NCI-H2029 treated with DMSO at 0.1 percent for 48 hours (cell line): ENCODE measurements around the gene RASAL2.
"Not testable (repeated sequence)": the region's sequence is repeated elsewhere in the genome, so short reads cannot be mapped to it uniquely, and the experiment has no call there.

Source experiments
- DNase-seq: peaks from one replicate; lab custom pipeline; 2025; lab: John Stamatoyannopoulos, UW

Gene RASAL2

DNA sequence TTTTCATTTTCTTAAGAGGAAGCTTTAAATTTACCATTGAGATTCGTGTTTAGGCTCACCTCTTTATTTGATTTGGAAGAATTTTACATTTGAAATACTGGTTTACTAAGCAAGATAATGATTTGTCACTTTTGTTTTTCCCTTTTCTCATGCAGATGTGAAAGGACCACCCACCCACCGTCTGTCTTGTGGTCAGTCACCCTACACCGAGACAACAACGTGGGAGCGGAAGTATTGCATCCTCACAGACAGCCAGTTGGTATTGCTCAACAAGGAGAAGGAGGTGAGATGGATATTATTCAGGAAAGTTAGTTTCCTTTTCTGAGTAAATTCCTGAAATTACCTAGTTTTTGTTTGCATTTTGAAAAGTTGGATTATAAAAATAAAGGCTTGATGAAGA lies 189.5 kb downstream of the RASAL2 start:
- DNase-seq: no peak

DNA sequence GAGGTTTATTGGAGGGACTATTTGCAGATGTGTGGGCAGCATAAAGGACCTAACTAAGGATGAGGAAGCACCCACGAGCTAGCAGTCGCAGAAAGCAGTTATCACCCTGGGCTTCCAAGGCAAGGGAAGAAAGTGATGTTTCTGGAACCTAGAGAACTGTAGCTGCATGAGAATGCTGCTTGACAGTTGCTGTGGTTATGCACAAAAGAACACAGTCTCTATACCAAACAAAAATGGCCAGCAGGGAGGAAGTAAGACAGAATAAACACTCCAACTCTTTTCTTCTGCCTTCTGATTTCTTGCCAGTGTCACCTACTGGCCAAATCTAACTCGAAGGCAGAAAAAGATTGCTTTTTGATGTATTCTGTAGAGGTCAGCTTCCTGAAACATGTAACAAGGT lies 190.2 kb downstream of the RASAL2 start:
- no peak for DNase-seq

DNA sequence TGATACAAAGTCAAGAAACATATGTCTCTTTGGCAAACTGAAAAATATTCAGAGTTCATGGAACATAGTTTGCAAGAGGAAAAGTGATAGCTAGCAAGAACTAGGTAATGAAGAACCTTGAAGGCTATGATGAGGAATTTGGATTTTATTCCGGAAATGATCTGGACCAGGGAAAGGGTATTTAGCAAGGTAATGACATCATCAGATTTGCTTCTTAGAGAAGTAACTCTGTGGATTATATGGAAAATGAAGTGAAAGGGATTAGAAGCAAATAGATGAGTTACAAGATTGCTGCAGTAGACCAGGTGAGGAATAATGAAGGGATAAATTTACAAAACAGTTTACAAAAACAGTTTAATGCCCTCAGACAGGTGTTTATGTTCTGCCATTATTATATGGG lies 197.3 kb downstream of the RASAL2 start:
- DNase-seq: no peak

- DNase-seq: no peak
These were observed 200.8 kb downstream of the RASAL2 start for GRCh38 chr1:178294654-178295053.

DNA sequence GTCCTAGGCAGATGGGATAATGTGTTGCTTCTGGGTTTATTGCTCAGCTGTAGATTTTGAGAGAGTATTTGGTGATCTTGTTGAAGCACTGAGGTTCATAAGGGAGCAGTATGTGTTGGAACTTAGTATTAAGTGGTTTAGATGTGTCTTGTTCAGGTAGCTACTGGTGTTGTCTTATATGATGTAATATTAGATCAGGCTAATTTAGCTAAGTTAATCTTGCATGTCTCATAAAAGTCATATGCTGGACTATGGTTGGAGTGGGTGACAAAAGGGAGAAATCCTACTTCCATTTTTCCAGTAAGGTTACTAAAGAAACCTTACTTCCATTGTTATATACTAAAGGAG lies 206.4 kb downstream of the RASAL2 start:
- no peak for DNase-seq

DNA sequence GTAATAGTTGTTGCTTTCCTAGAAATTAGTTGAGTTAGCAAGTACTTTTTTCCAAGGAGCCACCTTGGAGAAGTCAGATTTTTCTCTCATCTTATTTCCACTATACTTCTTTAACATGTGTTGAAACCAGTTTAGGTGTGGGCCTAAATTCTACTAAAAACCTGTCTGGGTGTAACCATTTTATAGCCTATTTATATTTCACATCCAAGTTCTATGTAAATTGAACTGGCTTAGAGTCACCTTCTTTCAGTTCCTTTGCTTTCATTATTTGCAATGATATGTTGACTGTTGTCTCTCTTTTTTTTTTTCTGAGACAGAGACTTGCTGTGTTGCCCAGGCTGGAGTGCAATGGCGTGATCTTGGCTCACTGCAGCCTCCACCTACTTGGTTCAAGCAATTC lies 207.2 kb downstream of the RASAL2 start:
- no peak for DNase-seq

DNA sequence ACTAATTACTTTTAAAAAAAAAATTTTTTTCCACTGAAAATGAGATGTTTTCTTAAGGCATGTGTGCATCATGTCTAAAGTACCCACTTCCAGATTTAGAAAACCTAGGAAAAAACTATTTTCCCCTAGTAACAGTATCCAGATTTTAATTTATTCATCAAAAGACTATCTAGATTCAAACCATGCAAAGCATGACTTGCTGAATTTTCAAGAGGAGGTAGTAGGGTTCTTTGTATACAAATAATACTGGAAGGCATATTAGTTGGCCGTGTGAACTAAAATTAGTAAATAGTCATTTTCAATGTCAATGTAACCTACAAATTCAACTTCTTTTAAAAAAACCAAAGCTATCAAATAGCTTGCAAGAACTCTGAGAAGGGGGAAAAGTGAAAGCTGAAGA lies 213.4 kb downstream of the RASAL2 start:
- no peak for DNase-seq

- no peak for DNase-seq
These were observed 214.5 kb downstream of the RASAL2 start for GRCh38 chr1:178308438-178308837.

- no peak for DNase-seq
These were observed 216.8 kb downstream of the RASAL2 start for GRCh38 chr1:178310685-178311105.

DNA sequence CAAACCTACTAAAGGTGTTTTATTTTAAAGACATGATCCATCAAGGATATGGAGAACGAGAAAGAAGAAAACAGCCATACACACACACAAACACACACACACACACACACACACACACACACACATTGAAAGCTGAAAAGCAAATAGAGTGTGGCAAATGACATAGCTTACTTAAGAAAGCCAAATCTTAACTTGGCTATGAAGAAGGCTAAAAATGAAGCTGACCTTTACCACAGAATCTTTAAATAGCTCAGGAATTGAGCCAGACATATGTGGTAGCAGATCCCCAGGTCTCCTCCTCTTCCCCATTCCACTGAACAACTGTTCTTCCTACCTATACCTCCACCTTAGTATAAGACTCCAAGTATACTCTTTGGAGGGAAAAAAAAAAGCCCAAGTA lies 217.3 kb downstream of the RASAL2 start:
- no peak for DNase-seq

DNA sequence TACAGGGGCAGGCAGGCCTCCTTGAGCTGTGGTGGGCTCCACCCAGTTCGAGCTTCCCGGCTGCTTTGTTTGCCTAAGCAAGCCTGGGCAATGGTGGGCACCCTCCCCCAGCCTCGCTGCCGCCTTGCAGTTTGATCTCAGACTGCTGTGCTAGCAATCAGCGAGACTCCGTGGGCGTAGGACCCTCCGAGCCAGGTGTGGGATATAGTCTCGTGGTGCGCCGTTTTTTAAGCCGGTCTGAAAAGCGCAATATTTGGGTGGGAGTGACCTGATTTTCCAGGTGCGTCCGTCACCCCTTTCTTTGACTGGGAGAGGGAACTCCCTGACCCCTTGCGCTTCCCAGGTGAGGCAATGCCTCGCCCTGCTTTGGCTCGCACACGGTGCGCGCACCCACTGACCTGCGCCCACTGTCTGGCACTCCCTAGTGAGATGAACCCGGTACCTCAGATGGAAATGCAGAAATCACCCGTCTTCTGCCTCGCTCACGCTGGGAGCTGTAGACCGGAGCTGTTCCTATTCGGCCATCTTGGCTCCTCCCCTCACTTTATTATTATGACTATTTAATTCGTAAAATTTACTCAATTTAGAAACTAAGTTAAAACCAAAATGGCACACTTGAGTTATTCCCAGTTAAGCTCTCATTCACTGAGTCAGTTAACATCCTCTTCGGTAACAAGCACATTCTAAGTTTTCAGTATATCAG lies 226.5 kb downstream of the RASAL2 start:
- DNase-seq: not testable (repeated sequence)

DNA sequence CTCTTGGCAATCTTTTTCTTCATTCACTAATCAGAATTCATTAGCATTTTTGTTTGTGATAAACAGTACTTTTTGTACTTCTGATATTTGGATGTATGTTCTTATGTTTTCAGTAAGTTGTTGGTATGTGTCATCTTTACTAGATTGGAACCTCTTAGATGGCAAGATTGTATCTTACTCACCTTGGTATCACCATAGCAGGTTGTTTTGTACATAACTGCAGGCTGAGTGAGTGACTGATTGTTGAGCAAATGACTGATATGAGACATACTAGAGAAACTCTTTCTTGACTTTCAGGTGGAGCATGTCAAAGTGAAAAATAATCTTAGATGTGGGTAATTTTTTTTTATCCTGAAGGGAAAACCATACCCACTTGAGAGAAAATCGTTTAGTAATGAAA lies 229.2 kb downstream of the RASAL2 start:
- DNase-seq: no peak

DNA sequence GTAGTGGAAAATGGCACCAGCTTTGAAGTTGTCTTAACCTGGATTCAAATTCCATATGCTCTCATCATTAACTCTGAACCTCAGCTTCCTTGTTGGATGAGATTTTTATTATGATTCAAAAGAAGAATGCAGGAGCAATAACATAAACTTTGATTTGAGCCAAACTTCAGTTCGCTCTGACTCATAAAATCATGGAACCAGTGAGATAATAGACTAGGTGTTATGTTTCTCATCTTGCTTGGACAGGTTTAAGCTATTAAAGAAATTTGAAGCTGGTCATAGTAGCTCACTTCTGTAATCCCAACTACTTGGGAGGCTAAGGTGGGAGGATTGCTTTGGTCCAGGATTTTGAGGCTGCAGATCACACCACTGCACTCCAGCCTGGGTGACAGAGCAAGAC lies 230.1 kb downstream of the RASAL2 start:
- DNase-seq: no peak

GRCh38 chr1:178328728-178329127 lies 234.8 kb downstream of the RASAL2 start:
- no peak for DNase-seq

GRCh38 chr1:178330153-178330552 lies 236.2 kb downstream of the RASAL2 start:
- no peak for DNase-seq

DNA sequence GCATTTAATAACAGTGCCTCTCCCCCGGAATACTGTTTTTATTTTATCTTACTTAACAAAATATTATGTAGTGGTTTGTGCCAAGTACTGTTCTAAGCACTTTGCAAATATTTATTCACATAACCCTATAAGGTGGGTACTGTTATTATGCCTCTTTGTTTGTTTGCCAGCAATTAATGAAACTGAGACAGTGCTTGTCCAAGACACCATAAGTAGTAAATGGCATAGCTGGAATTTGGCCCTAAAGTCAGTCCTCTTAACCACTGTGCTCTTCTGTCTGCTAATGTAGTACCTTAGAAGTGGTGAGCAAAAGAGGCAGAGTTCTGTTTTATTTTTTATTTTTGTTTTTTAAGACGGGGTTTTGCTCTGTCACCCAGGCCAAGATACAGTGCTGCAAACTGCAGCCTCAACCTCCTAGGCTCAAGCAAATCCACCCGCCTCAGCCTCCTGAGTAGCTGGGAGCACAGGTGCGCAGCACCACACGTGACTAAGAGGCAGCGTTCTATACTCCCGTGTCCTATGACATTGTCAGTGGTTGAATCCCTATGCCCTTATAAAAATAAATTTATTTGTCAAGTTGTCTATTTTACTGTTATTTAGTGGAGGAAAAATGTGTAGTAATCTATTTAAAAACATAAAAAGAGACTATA lies 237.1 kb downstream of the RASAL2 start:
- no peak for DNase-seq

DNA sequence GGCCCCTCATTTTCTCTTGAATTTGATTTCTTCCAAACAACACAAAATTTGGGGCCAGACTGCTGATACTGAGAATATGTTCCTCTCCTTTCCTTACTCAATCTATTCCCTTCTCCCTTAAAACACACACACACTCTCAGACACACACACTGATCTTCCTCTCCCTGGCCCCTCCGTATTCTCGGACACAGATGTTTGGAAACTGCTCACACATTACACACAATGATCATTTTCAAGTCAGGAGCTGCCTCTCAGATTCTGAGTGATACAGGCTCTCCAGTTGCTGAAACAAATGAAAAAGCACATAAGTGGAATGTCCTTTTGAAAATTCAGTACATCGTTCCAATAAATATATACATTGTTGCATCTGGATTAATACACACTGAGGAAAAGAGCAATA lies 241.5 kb downstream of the RASAL2 start:
- DNase-seq: no peak

GRCh38 chr1:178337091-178337706 lies 243.3 kb downstream of the RASAL2 start:
- DNase-seq: no peak

- no peak for DNase-seq
These were observed 245.9 kb downstream of the RASAL2 start for GRCh38 chr1:178339834-178340233.

DNA sequence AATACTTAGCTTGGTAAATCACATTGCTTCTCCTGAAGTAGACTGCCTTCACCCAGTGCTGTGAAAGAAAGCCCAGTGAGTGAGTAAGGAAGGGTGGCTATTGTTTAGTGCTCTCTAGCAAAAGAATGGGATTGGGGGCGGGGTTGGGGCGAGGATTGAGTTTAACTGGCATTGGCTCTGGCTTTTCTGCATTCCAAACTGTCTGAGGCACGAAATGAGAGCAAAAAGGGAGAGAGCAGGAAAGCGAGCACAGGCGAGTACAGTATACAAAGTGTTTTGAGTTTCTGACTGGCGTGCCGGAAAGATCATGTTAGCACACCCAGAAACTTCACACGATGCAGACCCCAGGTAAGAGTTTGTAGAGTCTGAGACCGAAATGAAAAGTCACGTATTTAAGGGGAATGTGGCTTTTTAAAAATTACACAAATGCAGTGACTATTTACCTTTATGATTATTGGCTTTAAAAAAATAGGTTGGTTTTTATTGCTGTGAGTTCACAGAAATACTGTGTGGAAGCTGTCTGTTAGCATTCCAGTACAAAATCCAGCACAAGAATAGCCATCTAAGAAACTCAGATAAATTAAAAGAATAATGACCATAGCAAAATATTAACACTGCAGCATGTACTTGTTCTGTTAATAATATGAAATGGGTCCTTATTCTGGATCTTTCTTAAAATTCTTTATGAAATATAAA lies 247.5 kb downstream of the RASAL2 start:
- no peak for DNase-seq

GRCh38 chr1:178342745-178343144 lies 248.8 kb downstream of the RASAL2 start:
- no peak for DNase-seq

- DNase-seq: no peak
These were observed 250.7 kb downstream of the RASAL2 start for GRCh38 chr1:178344513-178345091.

DNA sequence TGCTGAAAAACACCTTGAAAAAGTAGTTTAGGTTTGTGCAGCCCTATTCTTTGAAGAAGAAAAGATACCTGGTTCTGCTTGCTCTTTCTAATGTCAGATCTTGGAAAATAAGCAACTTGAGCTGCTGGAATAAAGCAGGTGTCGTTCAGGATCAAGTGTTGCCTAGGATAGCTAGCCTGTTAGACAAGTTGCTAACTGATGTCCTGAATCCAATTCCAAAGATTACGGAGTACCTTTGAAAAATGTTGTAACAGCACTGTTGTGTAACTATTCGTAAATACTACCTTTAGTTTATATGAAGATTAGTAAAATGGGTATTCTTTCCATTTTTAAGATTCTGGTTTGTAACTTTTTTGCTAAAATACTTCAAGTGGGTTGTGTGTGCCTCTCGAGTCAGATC lies 251.3 kb downstream of the RASAL2 start:
- no peak for DNase-seq
